ENCODE measurements around the gene NRBF2. TPM values are rescaled to one million over a fixed set of nuclear protein-coding genes. Genes with fewer than 3 reads are reported as not detected.

Gene NRBF2
- total RNA-seq, 2 experiments from 2014 or later: 25.3 to 25.6 TPM

GRCh38 chr10:63107943-63108437, 25.1 kb upstream of the NRBF2 start:
- no peaks in the 10 kb centered on the region for H3K27me3 ChIP-seq (ENCODE audit: control insufficient read depth in 1 of 2, insufficient read depth in 2 of 2, low read length in 2 of 2)

GRCh38 chr10:63110940-63111339, 22.2 kb upstream of the NRBF2 start:
- no peak overlapping the region for H3K4me3 Mint-ChIP-seq
- intact Hi-C loops (cut with DNase I, micrococcal nuclease): no loop called here
- no peak for TF ChIP-seq CTCF (IDR thresholded peaks at IDR 0.05)
- Histone ChIP-seq H3K27ac (ENCODE audit: low read depth in 1 of 2, low read length in 2 of 2) (no peak overlapping the region), H3K27me3 (ENCODE audit: control insufficient read depth in 1 of 2, insufficient read depth in 2 of 2, low read length in 2 of 2) (no peaks in the 10 kb centered on the region), H3K4me3 (ENCODE audit: low read length) (no peak overlapping the region), H3K4me1 (ENCODE audit: insufficient read depth, low read length) (no peaks in the 10 kb centered on the region), H3K36me3 (ENCODE audit: insufficient read depth, low read length) (no peaks in the 10 kb centered on the region), H3K9me3 (ENCODE audit: control insufficient read depth in 1 of 2, insufficient read depth in 1 of 2, low read length in 2 of 2) (no peaks in the 10 kb centered on the region)
- POLR2A ChIA-PET: no interaction called here
- no peaks in the 10 kb centered on the region for H3K4me1 Mint-ChIP-seq (ENCODE audit: low read depth)
- H3K27me3 Mint-ChIP-seq: peaks cover 17% of the 10 kb centered on the region
- no peak overlapping the region for H3K27ac Mint-ChIP-seq
- CTCF ChIA-PET: no interaction called here
- no peaks in the 10 kb centered on the region for H3K36me3 Mint-ChIP-seq (ENCODE audit: low read depth)
- no peak for ATAC-seq (ENCODE audit: poor library complexity)
- DNase-seq: no peak
- H3K9me3 Mint-ChIP-seq: no peaks in the 10 kb centered on the region

More at GRCh38 chr10:63107943-63108437, 25.1 kb upstream of the NRBF2 start:
- CTCF ChIA-PET: no interaction called here
- POLR2A ChIA-PET: no interaction called here
- Mint-ChIP-seq H3K27ac (no peak overlapping the region), H3K4me1 (ENCODE audit: low read depth) (no peaks in the 10 kb centered on the region), H3K36me3 (ENCODE audit: low read depth) (no peaks in the 10 kb centered on the region), H3K9me3 (no peaks in the 10 kb centered on the region), H3K27me3 (peaks cover 30% of the 10 kb centered on the region), H3K4me3 (no peak overlapping the region)
- no peak overlapping the region for H3K4me3 ChIP-seq (ENCODE audit: low read length)
- DNase-seq (no peak), ATAC-seq (ENCODE audit: poor library complexity) (no peak)
- no peaks in the 10 kb centered on the region for H3K4me1 ChIP-seq (ENCODE audit: insufficient read depth, low read length)
- H3K27ac ChIP-seq (ENCODE audit: low read depth in 1 of 2, low read length in 2 of 2): no peak overlapping the region
- no peaks in the 10 kb centered on the region for H3K36me3 ChIP-seq (ENCODE audit: insufficient read depth, low read length)
- H3K9me3 ChIP-seq (ENCODE audit: control insufficient read depth in 1 of 2, insufficient read depth in 1 of 2, low read length in 2 of 2): no peaks in the 10 kb centered on the region
- no peak for TF ChIP-seq CTCF (IDR thresholded peaks at IDR 0.05)
- intact Hi-C loops (cut with DNase I, micrococcal nuclease): no loop called here

- no peaks in the 10 kb centered on the region for H3K36me3 Mint-ChIP-seq (ENCODE audit: low read depth)
- CTCF ChIA-PET: no interaction called here
Measured at GRCh38 chr10:63114031-63114814, 18.9 kb upstream of the NRBF2 start.

More at GRCh38 chr10:63114031-63114814, 18.9 kb upstream of the NRBF2 start:
- Histone ChIP-seq H3K4me3 (ENCODE audit: low read length) (no peak overlapping the region), H3K4me1 (ENCODE audit: insufficient read depth, low read length) (no peaks in the 10 kb centered on the region), H3K27me3 (ENCODE audit: control insufficient read depth in 1 of 2, insufficient read depth in 2 of 2, low read length in 2 of 2) (no peaks in the 10 kb centered on the region), H3K9me3 (ENCODE audit: control insufficient read depth in 1 of 2, insufficient read depth in 1 of 2, low read length in 2 of 2) (no peaks in the 10 kb centered on the region), H3K27ac (ENCODE audit: low read depth in 1 of 2, low read length in 2 of 2) (no peak overlapping the region), H3K36me3 (ENCODE audit: insufficient read depth, low read length) (no peaks in the 10 kb centered on the region)
- no peak for ATAC-seq (ENCODE audit: poor library complexity)
- no peaks in the 10 kb centered on the region for H3K9me3 Mint-ChIP-seq
- H3K4me3 Mint-ChIP-seq: no peak overlapping the region
- no peak for DNase-seq
- no peak for TF ChIP-seq CTCF (IDR thresholded peaks at IDR 0.05)
- no peak overlapping the region for H3K27ac Mint-ChIP-seq
- no peaks in the 10 kb centered on the region for H3K4me1 Mint-ChIP-seq (ENCODE audit: low read depth)
- peaks cover 7% of the 10 kb centered on the region for H3K27me3 Mint-ChIP-seq
- intact Hi-C loops (cut with DNase I, micrococcal nuclease): no loop called here
- POLR2A ChIA-PET: no interaction called here
